Colonic mucosa (tissue), 4 donors: ENCODE results near the gene ZSWIM4. TPM values are rescaled to one million over a fixed set of nuclear protein-coding genes. Genes with fewer than 3 reads are reported as not detected.

Experiments used
- DNase-seq: peaks from one replicate; pipeline ENCODE4 v3.0.0-alpha.2; 2020
- H3K27ac ChIP-seq: fragments of 200-600 bp; one replicate; pipeline ENCODE4 v1.8.0; 2021
- H3K27me3 ChIP-seq: fragments of 200-600 bp; one replicate; pipeline ENCODE4 v1.8.0; 2021
- H3K36me3 ChIP-seq: fragments of 200-600 bp; one replicate; pipeline ENCODE4 v1.8.0; 2021
- H3K4me1 ChIP-seq: fragments of 200-600 bp; one replicate; pipeline ENCODE4 v1.8.0; 2021; ENCODE audit warnings: mild to moderate bottlenecking
- H3K4me3 ChIP-seq: fragments of 200-600 bp; one replicate; pipeline ENCODE4 v1.8.0; 2021
- H3K9ac ChIP-seq, 2 donors: one replicate each; pipeline ENCODE4 v1.7.0; 2013; ENCODE audit warnings: control low read depth in 2 of 2, low read depth in 2 of 2, low read length in 2 of 2
- H3K9me3 ChIP-seq: fragments of 200-600 bp; one replicate; pipeline ENCODE4 v1.8.0; 2021
- intact Hi-C: fragments of 100-400 bp; cut with DNase I; formaldehyde crosslinking; loops from one replicate; pipeline ENCODE4 v1.14.1; 2022
- microRNA-seq: library from miRNA; unstranded; fragments of <30 nt; microRNA quantifications from one replicate; pipeline ENCODE4, GENCODE V29; 2019
- total RNA-seq, 2 donors: library from RNA; stranded (reverse); fragmentation: NEBNext Ultra II Directional in 1 of 2; extraction: Animal tissue kit (Norgen Biotek cat#: 25700) in 1 of 2; gene quantifications; one replicate each; pipeline ENCODE4 v1.2.1, GENCODE V29; 2021
- TF ChIP-seq, protein P1 (sequence below): fragments of 200-600 bp; IDR thresholded peaks from one replicate; pipeline ENCODE4 v1.8.0; 2022; ENCODE audit warnings: antibody characterized with exemption, mild to moderate bottlenecking
- donor health status: healthy.
- donor health status: DM: no; HTN: no; CAD: no.
- donor health status: DM: no; HTN: no; CAD: no.

Gene ZSWIM4
- total RNA-seq, 2 donors from 2014 or later: 2.9 to 4.3 TPM

DNA sequence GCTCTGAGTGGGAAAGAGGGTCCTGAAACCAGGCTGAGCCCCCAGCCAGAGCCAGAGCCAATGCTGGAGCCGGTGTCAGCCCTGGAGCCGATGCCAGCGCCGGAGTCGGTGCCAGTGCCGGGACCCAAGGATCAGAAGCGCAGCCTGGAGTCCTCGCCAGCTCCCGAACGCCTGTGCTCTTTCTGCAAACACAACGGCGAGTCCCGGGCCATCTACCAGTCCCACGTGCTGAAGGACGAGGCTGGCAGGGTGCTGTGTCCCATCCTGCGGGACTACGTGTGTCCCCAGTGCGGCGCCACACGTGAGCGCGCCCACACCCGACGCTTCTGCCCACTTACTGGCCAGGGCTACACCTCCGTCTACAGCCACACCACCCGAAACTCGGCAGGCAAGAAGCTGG lies 82.1 kb downstream of the ZSWIM4 start:
- Histone ChIP-seq H3K9me3 (no peaks in the 10 kb centered on the region), H3K27ac (no peak overlapping the region), H3K36me3 (no peaks in the 10 kb centered on the region), H3K4me3 (no peak overlapping the region), H3K4me1 (peaks cover 20% of the 10 kb centered on the region), H3K27me3 (no peaks in the 10 kb centered on the region), H3K9ac (no peak overlapping the region)
- TF ChIP-seq, protein P1, sequence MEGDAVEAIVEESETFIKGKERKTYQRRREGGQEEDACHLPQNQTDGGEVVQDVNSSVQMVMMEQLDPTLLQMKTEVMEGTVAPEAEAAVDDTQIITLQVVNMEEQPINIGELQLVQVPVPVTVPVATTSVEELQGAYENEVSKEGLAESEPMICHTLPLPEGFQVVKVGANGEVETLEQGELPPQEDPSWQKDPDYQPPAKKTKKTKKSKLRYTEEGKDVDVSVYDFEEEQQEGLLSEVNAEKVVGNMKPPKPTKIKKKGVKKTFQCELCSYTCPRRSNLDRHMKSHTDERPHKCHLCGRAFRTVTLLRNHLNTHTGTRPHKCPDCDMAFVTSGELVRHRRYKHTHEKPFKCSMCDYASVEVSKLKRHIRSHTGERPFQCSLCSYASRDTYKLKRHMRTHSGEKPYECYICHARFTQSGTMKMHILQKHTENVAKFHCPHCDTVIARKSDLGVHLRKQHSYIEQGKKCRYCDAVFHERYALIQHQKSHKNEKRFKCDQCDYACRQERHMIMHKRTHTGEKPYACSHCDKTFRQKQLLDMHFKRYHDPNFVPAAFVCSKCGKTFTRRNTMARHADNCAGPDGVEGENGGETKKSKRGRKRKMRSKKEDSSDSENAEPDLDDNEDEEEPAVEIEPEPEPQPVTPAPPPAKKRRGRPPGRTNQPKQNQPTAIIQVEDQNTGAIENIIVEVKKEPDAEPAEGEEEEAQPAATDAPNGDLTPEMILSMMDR: no peak
- no peak for DNase-seq
- intact Hi-C loops: no loop called here

DNA sequence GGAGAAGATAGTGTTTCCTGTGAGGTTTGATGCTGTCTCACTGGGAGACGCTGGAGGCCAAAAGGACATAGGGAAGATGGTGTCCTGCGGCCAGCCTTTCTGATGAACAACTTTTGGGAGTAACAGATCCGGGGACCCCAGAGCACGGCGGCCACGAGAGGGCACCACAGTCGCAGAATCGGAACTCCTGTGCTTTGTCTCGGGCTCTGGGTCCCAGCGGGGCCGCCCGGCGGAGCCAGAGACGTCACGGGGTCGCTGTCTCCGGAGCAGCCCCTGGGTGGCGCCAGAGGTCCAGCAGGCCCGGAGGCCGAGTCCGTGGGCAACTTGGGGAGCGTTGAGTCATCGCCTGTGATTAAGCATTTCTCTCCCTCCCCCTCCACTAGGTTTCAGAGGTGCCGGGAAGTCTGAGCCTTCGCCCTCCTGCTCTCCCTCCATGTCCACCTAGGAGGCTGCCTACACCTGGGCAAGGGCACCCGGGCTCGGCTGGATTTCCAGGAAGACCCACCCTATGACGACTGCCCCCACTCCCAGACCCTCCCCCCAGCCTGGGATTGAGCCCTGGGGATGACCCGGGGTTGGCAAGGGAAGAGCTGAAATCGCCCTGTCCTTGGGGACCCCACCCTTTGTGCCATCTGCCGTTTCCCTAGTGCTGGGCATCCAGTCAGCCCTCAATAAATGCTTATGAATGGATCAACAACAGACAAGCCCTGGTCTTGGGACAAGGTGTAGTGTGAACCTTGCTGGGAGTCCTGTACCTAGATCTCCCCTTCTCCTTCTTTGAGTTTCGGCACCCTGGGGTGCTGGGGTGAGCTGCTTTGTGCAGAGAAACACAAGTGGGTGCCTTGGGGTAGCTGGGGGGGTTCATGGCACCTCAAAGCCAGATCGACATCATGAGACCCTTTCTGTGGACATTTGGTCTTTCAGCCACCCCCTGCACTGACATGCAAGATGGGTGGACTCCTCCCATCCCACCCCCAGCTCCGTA lies 85.1 kb downstream of the ZSWIM4 start:
- Histone ChIP-seq H3K4me3 (no peak overlapping the region), H3K4me1 (peaks cover 30% of the 10 kb centered on the region), H3K27ac (peak overlapping the region; percentile 64), H3K27me3 (no peaks in the 10 kb centered on the region), H3K9ac (peak overlapping the region; percentile 32 to 81), H3K36me3 (no peaks in the 10 kb centered on the region), H3K9me3 (no peaks in the 10 kb centered on the region)
- DNase-seq: peak; percentile 99
- TF ChIP-seq, protein P1: peak; percentile 99
- intact Hi-C loops: loop anchor here (2.0 to 10.0 kb wide), 2 partner anchors 74 to 164 kb away; no protein-coding TSS in a partner anchor

DNA sequence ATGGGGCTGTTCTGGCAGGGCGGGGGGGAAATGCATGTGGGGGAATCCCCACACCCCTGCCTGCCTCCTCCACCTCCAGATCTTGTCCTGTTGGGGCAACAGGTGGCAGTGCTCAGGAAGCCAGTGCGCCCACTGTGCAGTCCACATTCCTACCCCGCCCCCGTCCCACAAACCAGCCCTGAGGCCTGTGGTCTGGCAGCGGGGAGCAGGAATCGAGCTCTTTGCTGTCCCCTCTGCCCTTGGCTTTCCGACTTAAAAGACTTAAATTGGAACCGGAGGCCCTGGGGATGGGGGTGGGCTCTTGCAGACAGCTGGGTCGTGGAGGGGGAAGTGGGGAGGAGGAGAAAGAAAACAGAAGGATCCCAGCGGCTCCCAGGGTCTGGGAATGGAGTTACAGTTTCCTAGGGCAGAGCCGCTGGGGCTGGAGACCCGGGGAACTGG lies 86.0 kb downstream of the ZSWIM4 start:
- peak; percentile 37 for DNase-seq
- H3K4me1 ChIP-seq: peaks cover 32% of the 10 kb centered on the region
- H3K27me3 ChIP-seq: no peaks in the 10 kb centered on the region

More for the DNA sequence above, 86.0 kb downstream of the ZSWIM4 start:
- intact Hi-C loops: loop anchor here (2.0 to 10.0 kb wide), 2 partner anchors 74 to 164 kb away; no protein-coding TSS in a partner anchor
- no peaks in the 10 kb centered on the region for H3K9me3 ChIP-seq
- no peak overlapping the region for H3K4me3 ChIP-seq
- TF ChIP-seq, protein P1: no peak
- peak overlapping the region; percentile 48 to 75 for H3K9ac ChIP-seq
- H3K27ac ChIP-seq: peak overlapping the region; percentile 53
- H3K36me3 ChIP-seq: no peaks in the 10 kb centered on the region

Small RNA genes lying within 50 kb of the gene (microRNA-seq; reads per million reads assigned to microRNA genes)
- 277 reads per million, percentile 64 among the genes with 10 or more reads in this experiment for gene MIR181C
- gene MIR181D: 264 reads per million, percentile 62 among the genes with 10 or more reads in this experiment

Other genes with a start within 250 kb of the ZSWIM4 start
- gene MRI1, start 30.9 kb upstream of the ZSWIM4 start, total RNA-seq: 10 to 100 TPM; 19.5 to 26.7 TPM
- 10 to 100 TPM; 48.5 to 82.6 TPM for gene C19orf53, start 21.0 kb upstream of the ZSWIM4 start, total RNA-seq
- not detected for gene NANOS3, start 81.7 kb downstream of the ZSWIM4 start, total RNA-seq
- gene BRME1, start 110.7 kb downstream of the ZSWIM4 start, total RNA-seq: 10 to 100 TPM in 1 of 2 donors, 1 to 10 TPM in 1; 5.9 to 20.0 TPM
- gene CC2D1A, start 110.8 kb downstream of the ZSWIM4 start, total RNA-seq: 100 to 1,000 TPM in 1 of 2 donors, 10 to 100 TPM in 1; 81.0 to 123 TPM
- 1 to 10 TPM; 4.1 to 4.4 TPM for gene PODNL1, start 143.0 kb downstream of the ZSWIM4 start, total RNA-seq
- 10 to 100 TPM; 30.2 to 55.1 TPM for gene DCAF15, start 157.1 kb downstream of the ZSWIM4 start, total RNA-seq
- 10 to 100 TPM; 13.1 to 20.9 TPM for gene RFX1, start 210.9 kb downstream of the ZSWIM4 start, total RNA-seq
- not detected for gene RLN3, start 232.7 kb downstream of the ZSWIM4 start, total RNA-seq
- 1 to 10 TPM; 2.5 to 3.2 TPM for gene IL27RA, start 236.3 kb downstream of the ZSWIM4 start, total RNA-seq